ENCODE results near the gene PRR12.

PRR12 gene

GRCh38 chr19:49660338-49660961 lies 69.5 kb downstream of the PRR12 start:
- no peak for TF ChIP-seq CTCF (IDR thresholded peaks at IDR 0.05; ENCODE audit: control extremely low read depth, extremely low read depth, low read depth, missing control alignments)
- ChIA-PET CTCF (interaction anchor here (0.6 to 2.8 kb wide), 3 partner anchors 12 to 146 kb away, joined by 3 to 12 read pairs (median 6); no protein-coding TSS in a partner anchor), POLR2A (no interaction called here)
- no peak for DNase-seq (ENCODE audit: extremely low spot score)

DNA sequence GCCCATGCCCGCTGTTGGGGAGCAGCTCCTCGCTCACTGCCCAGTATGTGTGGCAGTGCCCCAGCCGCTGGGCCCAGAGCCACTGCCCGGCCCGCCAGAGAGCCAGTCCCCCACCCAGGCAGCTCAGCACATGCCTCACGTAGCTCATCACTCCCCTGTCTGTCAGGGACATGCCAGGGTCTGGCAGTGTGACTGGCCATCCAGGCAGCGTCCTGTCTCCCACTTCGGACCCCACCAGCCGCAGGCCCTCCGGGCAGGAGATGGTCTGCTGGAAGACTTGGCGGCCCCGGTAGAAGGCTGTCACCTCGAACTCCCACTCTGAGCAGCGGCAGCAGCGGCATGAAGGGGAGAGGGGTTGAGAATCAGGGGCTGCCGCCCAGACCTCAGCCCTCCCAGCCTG lies 71.0 kb downstream of the PRR12 start:
- ChIA-PET CTCF (interaction anchor here (2.8 kb wide), 1 partner anchor 10 kb away, joined by 12 read pairs; no protein-coding TSS in a partner anchor), POLR2A (no interaction called here)
- no peak for TF ChIP-seq CTCF (IDR thresholded peaks at IDR 0.05; ENCODE audit: control extremely low read depth, extremely low read depth, low read depth, missing control alignments)
- DNase-seq (ENCODE audit: extremely low spot score), result no peak

- POLR2A ChIA-PET, result no interaction called here
- TF ChIP-seq CTCF (IDR thresholded peaks at IDR 0.05; ENCODE audit: control extremely low read depth, extremely low read depth, low read depth, missing control alignments), result no peak
- no peak for DNase-seq (ENCODE audit: extremely low spot score)
- CTCF ChIA-PET, result interaction anchor here (1.5 to 2.3 kb wide), 4 partner anchors 10 to 21 kb away, joined by 3 to 11 read pairs (median 6); partner anchors contain the start of gene SCAF1
Measured at GRCh38 chr19:49663224-49663623, 72.2 kb downstream of the PRR12 start.

- POLR2A ChIA-PET, result interaction anchor here (0.5 to 2.2 kb wide), 8 partner anchors 16 to 177 kb away, joined by 3 to 9 read pairs (median 4); partner anchors contain the start of genes RRAS and SCAF1
- DNase-seq (ENCODE audit: extremely low spot score), result peak; percentile 88
- CTCF ChIA-PET, result interaction anchor here (1.1 to 2.3 kb wide), 6 partner anchors 9 to 22 kb away, joined by 3 to 11 read pairs (median 6); partner anchors contain the start of gene SCAF1
- TF ChIP-seq CTCF (IDR thresholded peaks at IDR 0.05; ENCODE audit: control extremely low read depth, extremely low read depth, low read depth, missing control alignments), result peak; percentile 10
Measured at GRCh38 chr19:49664171-49665035, 73.4 kb downstream of the PRR12 start.

- DNase-seq (ENCODE audit: extremely low spot score), result no peak
- TF ChIP-seq CTCF (IDR thresholded peaks at IDR 0.05; ENCODE audit: control extremely low read depth, extremely low read depth, low read depth, missing control alignments), result no peak
- ChIA-PET POLR2A (interaction anchor here (0.5 to 2.2 kb wide), 5 partner anchors 12 to 171 kb away, joined by 3 to 9 read pairs (median 6); partner anchors contain the start of gene SCAF1), CTCF (interaction anchor here (1.1 to 2.3 kb wide), 5 partner anchors 8 to 23 kb away, joined by 3 to 11 read pairs (median 6); partner anchors contain the start of gene SCAF1)
Measured at GRCh38 chr19:49665036-49665350, 74.0 kb downstream of the PRR12 start.
